Effector memory CD4-positive, alpha-beta T cell (primary cell): ENCODE data around the gene KIF13A.
"Not testable (repeated sequence)": the region's sequence is repeated elsewhere in the genome, so short reads cannot be mapped to it uniquely, and the experiment has no call there.

ENCODE experiments used
- DNase-seq, 3 donors: peaks; one replicate each; pipeline ENCODE4 v3.0.0-alpha.2; 2020
- H3K27ac ChIP-seq: 2 replicates; pipeline ENCODE4 v1.7.0; 2013; ENCODE audit warnings: mild to moderate bottlenecking, low read length, moderate library complexity; ENCODE audit not compliant: insufficient read depth, poor library complexity, severe bottlenecking
- H3K27me3 ChIP-seq: replicated peaks from 2 replicates; pipeline ENCODE4 v1.7.0; 2013; ENCODE audit warnings: mild to moderate bottlenecking, low read length; ENCODE audit not compliant: insufficient read depth, control insufficient read depth, poor library complexity, severe bottlenecking
- H3K36me3 ChIP-seq: 2 replicates; pipeline ENCODE4 v1.7.0; 2013; ENCODE audit warnings: mild to moderate bottlenecking, low read length, moderate library complexity; ENCODE audit not compliant: control insufficient read depth, insufficient read depth
- H3K4me1 ChIP-seq: 2 replicates; pipeline ENCODE4 v1.7.0; 2013; ENCODE audit warnings: low read length, mild to moderate bottlenecking; ENCODE audit not compliant: control insufficient read depth, insufficient read depth, poor library complexity, severe bottlenecking
- H3K4me3 ChIP-seq: 2 replicates; pipeline ENCODE4 v1.7.0; 2013; ENCODE audit warnings: low read length, low read depth, mild to moderate bottlenecking; ENCODE audit not compliant: insufficient read depth, poor library complexity, severe bottlenecking
- H3K9me3 ChIP-seq: 2 replicates; pipeline ENCODE4 v1.7.0; 2013; ENCODE audit warnings: mild to moderate bottlenecking, low read length, moderate library complexity; ENCODE audit not compliant: control insufficient read depth

Gene KIF13A

GRCh38 chr6:17923401-17923863 is 64.0 kb downstream of the KIF13A start:
- Histone ChIP-seq H3K36me3 (no peaks in the 10 kb centered on the region), H3K9me3 (no peaks in the 10 kb centered on the region), H3K27me3 (no peaks in the 10 kb centered on the region), H3K27ac (no peak overlapping the region), H3K4me1 (no peaks in the 10 kb centered on the region), H3K4me3 (no peak overlapping the region)
- DNase-seq, result no peak

GRCh38 chr6:17921454-17921853 is 66.0 kb downstream of the KIF13A start:
- Histone ChIP-seq H3K9me3 (no peaks in the 10 kb centered on the region), H3K4me1 (no peaks in the 10 kb centered on the region), H3K27ac (no peak overlapping the region), H3K27me3 (no peaks in the 10 kb centered on the region), H3K4me3 (no peak overlapping the region), H3K36me3 (no peaks in the 10 kb centered on the region)
- DNase-seq, result no peak

GRCh38 chr6:17919496-17919895 is 67.9 kb downstream of the KIF13A start:
- Histone ChIP-seq H3K4me1 (no peaks in the 10 kb centered on the region), H3K27me3 (no peaks in the 10 kb centered on the region), H3K27ac (no peak overlapping the region), H3K36me3 (no peaks in the 10 kb centered on the region), H3K4me3 (no peak overlapping the region), H3K9me3 (no peaks in the 10 kb centered on the region)
- no peak for DNase-seq

GRCh38 chr6:17917837-17918763 is 69.3 kb downstream of the KIF13A start:
- H3K36me3 ChIP-seq, result no peaks in the 10 kb centered on the region
- no peaks in the 10 kb centered on the region for H3K9me3 ChIP-seq
- no peaks in the 10 kb centered on the region for H3K4me1 ChIP-seq
- no peak overlapping the region for H3K4me3 ChIP-seq
- no peak for DNase-seq
- no peak overlapping the region for H3K27ac ChIP-seq
- H3K27me3 ChIP-seq, result no peaks in the 10 kb centered on the region

GRCh38 chr6:17914651-17915050 is 72.8 kb downstream of the KIF13A start:
- H3K27me3 ChIP-seq, result no peaks in the 10 kb centered on the region
- H3K4me3 ChIP-seq, result no peak overlapping the region
- H3K4me1 ChIP-seq, result no peaks in the 10 kb centered on the region
- no peaks in the 10 kb centered on the region for H3K9me3 ChIP-seq
- DNase-seq, result no peak
- H3K36me3 ChIP-seq, result no peaks in the 10 kb centered on the region
- H3K27ac ChIP-seq, result no peak overlapping the region

- Histone ChIP-seq H3K4me1 (no peaks in the 10 kb centered on the region), H3K36me3 (no peaks in the 10 kb centered on the region), H3K4me3 (no peak overlapping the region), H3K27ac (no peak overlapping the region), H3K27me3 (no peaks in the 10 kb centered on the region), H3K9me3 (no peaks in the 10 kb centered on the region)
- DNase-seq, result no peak
Measured at GRCh38 chr6:17912521-17912920, 74.9 kb downstream of the KIF13A start.

GRCh38 chr6:17911656-17912055 is 75.8 kb downstream of the KIF13A start:
- H3K36me3 ChIP-seq, H3K27ac ChIP-seq: not testable (repeated sequence)

GRCh38 chr6:17910189-17910588 is 77.2 kb downstream of the KIF13A start:
- H3K9me3 ChIP-seq, result no peaks in the 10 kb centered on the region

More at GRCh38 chr6:17911656-17912055, 75.8 kb downstream of the KIF13A start:
- not testable (repeated sequence) for H3K4me1 ChIP-seq, DNase-seq, H3K9me3 ChIP-seq, H3K4me3 ChIP-seq, H3K27me3 ChIP-seq

GRCh38 chr6:17908831-17909230 is 78.6 kb downstream of the KIF13A start:
- H3K36me3 ChIP-seq, result no peaks in the 10 kb centered on the region
- H3K9me3 ChIP-seq, result no peaks in the 10 kb centered on the region
- DNase-seq, result no peak
- no peaks in the 10 kb centered on the region for H3K4me1 ChIP-seq
- no peaks in the 10 kb centered on the region for H3K27me3 ChIP-seq
- H3K4me3 ChIP-seq, result no peak overlapping the region
- H3K27ac ChIP-seq, result no peak overlapping the region

More at GRCh38 chr6:17910189-17910588, 77.2 kb downstream of the KIF13A start:
- Histone ChIP-seq H3K27me3 (no peaks in the 10 kb centered on the region), H3K4me3 (no peak overlapping the region), H3K27ac (no peak overlapping the region), H3K36me3 (no peaks in the 10 kb centered on the region), H3K4me1 (no peaks in the 10 kb centered on the region)
- DNase-seq, result no peak

GRCh38 chr6:17907406-17908229 is 79.8 kb downstream of the KIF13A start:
- Histone ChIP-seq H3K27me3 (no peaks in the 10 kb centered on the region), H3K9me3 (no peaks in the 10 kb centered on the region), H3K36me3 (no peaks in the 10 kb centered on the region), H3K4me1 (no peaks in the 10 kb centered on the region), H3K27ac (no peak overlapping the region), H3K4me3 (no peak overlapping the region)
- no peak for DNase-seq
